ENCODE results near the gene FNBP1. TPM values are rescaled to one million over a fixed set of nuclear protein-coding genes. Genes with fewer than 3 reads are reported as not detected.

The FNBP1 gene
- polyA plus RNA-seq, 3 donors, result 37.6 to 60.7 (median 51.4) TPM

- no peak for DNase-seq
- H4K20me1 ChIP-seq (ENCODE audit: insufficient read depth, low read length), result no peaks in the 10 kb centered on the region
- H2AFZ ChIP-seq (ENCODE audit: insufficient read depth, low read depth, low read length, poor library complexity, severe bottlenecking), result no peak overlapping the region
- H3K9me3 ChIP-seq (replicated peaks in 1 of 2; ENCODE audit: control insufficient read depth in 1 of 2, insufficient read depth in 1 of 2, low read length in 2 of 2), result no peaks in the 10 kb centered on the region
- H3K9ac ChIP-seq (ENCODE audit: insufficient read depth, low read length, poor library complexity, severe bottlenecking), result no peak overlapping the region
- Mint-ChIP-seq H3K4me1 (no peaks in the 10 kb centered on the region), H3K27ac (peak overlapping the region in 2 of 7 donors; percentile 67 to 87), H3K9me3 (peaks cover 0 to 3% (median 0%) of the 10 kb centered on the region in 7 donors), H3K36me3 (peaks cover 39 to 58% of the 10 kb centered on the region in 2 donors), H3K4me3 (no peak overlapping the region), H3K27me3 (ENCODE audit: low read depth in 3 of 3) (peaks cover 0 to 2% (median 2%) of the 10 kb centered on the region in 3 donors)
- no peaks in the 10 kb centered on the region for H3K4me1 ChIP-seq (ENCODE audit: control insufficient read depth in 1 of 2, insufficient read depth in 2 of 2, low read length in 2 of 2)
- intact Hi-C loops (cut with micrococcal nuclease), result no loop called here
- WGBS (ENCODE audit: insufficient coverage), result 89% methylated on average over 15 of the region's 16 CpGs
- H3K36me3 ChIP-seq (replicated peaks in 1 of 2; ENCODE audit: control insufficient read depth in 1 of 2, insufficient read depth in 2 of 2, low read length in 2 of 2), result peaks cover 33 to 41% of the 10 kb centered on the region in 2 donors
- H3K4me3 ChIP-seq (replicated peaks in 1 of 3; ENCODE audit: low read depth in 2 of 3, low read length in 3 of 3), result no peak overlapping the region
- TF ChIP-seq, protein P1, sequence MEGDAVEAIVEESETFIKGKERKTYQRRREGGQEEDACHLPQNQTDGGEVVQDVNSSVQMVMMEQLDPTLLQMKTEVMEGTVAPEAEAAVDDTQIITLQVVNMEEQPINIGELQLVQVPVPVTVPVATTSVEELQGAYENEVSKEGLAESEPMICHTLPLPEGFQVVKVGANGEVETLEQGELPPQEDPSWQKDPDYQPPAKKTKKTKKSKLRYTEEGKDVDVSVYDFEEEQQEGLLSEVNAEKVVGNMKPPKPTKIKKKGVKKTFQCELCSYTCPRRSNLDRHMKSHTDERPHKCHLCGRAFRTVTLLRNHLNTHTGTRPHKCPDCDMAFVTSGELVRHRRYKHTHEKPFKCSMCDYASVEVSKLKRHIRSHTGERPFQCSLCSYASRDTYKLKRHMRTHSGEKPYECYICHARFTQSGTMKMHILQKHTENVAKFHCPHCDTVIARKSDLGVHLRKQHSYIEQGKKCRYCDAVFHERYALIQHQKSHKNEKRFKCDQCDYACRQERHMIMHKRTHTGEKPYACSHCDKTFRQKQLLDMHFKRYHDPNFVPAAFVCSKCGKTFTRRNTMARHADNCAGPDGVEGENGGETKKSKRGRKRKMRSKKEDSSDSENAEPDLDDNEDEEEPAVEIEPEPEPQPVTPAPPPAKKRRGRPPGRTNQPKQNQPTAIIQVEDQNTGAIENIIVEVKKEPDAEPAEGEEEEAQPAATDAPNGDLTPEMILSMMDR (IDR thresholded peaks at IDR 0.05), result no peak
- H3K4me2 ChIP-seq (replicated peaks; ENCODE audit: extremely low read depth, low read length, poor library complexity, severe bottlenecking), result no peak overlapping the region
- no peak overlapping the region for H3K27ac ChIP-seq (ENCODE audit: low read depth in 1 of 2, low read length in 2 of 2)
- H3K27me3 ChIP-seq (ENCODE audit: control insufficient read depth in 2 of 2, insufficient read depth in 2 of 2, low read length in 2 of 2), result no peaks in the 10 kb centered on the region
- H3K79me2 ChIP-seq (ENCODE audit: insufficient read depth, low read length), result no peaks in the 10 kb centered on the region
Measured at GRCh38 chr9:129873563-129874190, 169.3 kb downstream of the FNBP1 start.

DNA sequence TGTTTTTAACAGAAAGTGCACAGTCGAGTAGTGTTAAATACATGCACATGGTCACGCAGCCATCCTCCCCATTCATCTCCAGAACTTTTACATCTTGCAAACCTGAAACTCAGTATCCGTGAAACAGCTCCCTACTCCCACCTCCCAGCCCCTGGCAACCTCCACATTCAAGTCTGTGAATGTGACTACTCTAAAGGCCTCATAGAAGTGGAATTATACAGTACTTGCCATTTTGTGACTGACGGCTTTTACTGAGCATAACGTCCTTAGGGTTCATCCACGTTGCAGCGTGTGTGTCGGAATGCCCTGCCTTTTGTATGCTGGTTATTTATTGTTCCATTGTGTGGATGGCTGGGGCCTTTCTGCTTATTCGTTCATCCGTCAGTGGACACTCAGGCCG lies 171.9 kb downstream of the FNBP1 start:
- Mint-ChIP-seq H3K27ac (no peak overlapping the region), H3K9me3 (peaks cover 0 to 3% (median 0%) of the 10 kb centered on the region in 7 donors), H3K27me3 (ENCODE audit: low read depth in 3 of 3) (peaks cover 0 to 3% (median 2%) of the 10 kb centered on the region in 3 donors), H3K4me3 (no peak overlapping the region), H3K36me3 (peaks cover 37 to 71% of the 10 kb centered on the region in 2 donors), H3K4me1 (peaks cover 12% of the 10 kb centered on the region)
- H3K4me3 ChIP-seq (replicated peaks in 1 of 3; ENCODE audit: low read depth in 2 of 3, low read length in 3 of 3), result no peak overlapping the region
- no peak overlapping the region for H2AFZ ChIP-seq (ENCODE audit: insufficient read depth, low read depth, low read length, poor library complexity, severe bottlenecking)
- DNase-seq, result no peak
- H3K4me2 ChIP-seq (replicated peaks; ENCODE audit: extremely low read depth, low read length, poor library complexity, severe bottlenecking), result no peak overlapping the region
- no peak overlapping the region for H3K27ac ChIP-seq (ENCODE audit: low read depth in 1 of 2, low read length in 2 of 2)
- H3K27me3 ChIP-seq (ENCODE audit: control insufficient read depth in 2 of 2, insufficient read depth in 2 of 2, low read length in 2 of 2), result no peaks in the 10 kb centered on the region
- no peaks in the 10 kb centered on the region for H3K4me1 ChIP-seq (ENCODE audit: control insufficient read depth in 1 of 2, insufficient read depth in 2 of 2, low read length in 2 of 2)
- H3K79me2 ChIP-seq (ENCODE audit: insufficient read depth, low read length), result no peaks in the 10 kb centered on the region
- H4K20me1 ChIP-seq (ENCODE audit: insufficient read depth, low read length), result no peaks in the 10 kb centered on the region
- WGBS (ENCODE audit: insufficient coverage), result 93% methylated on average over 6 of the region's 11 CpGs
- peaks cover 46% of the 10 kb centered on the region in 2 donors for H3K36me3 ChIP-seq (replicated peaks in 1 of 2; ENCODE audit: control insufficient read depth in 1 of 2, insufficient read depth in 2 of 2, low read length in 2 of 2)
- no peaks in the 10 kb centered on the region for H3K9me3 ChIP-seq (replicated peaks in 1 of 2; ENCODE audit: control insufficient read depth in 1 of 2, insufficient read depth in 1 of 2, low read length in 2 of 2)
- no peak overlapping the region for H3K9ac ChIP-seq (ENCODE audit: insufficient read depth, low read length, poor library complexity, severe bottlenecking)
- intact Hi-C loops (cut with micrococcal nuclease), result no loop called here
- TF ChIP-seq, protein P1 (IDR thresholded peaks at IDR 0.05), result no peak
